NCI-H1105 treated with DMSO at 0.1 percent for 48 hours (cell line): ENCODE results near the gene MFSD2B.
"Not testable (repeated sequence)": the region's sequence is repeated elsewhere in the genome, so short reads cannot be mapped to it uniquely, and the experiment has no call there.

Experiments used
- DNase-seq: peaks from one replicate; lab custom pipeline; 2025; lab: John Stamatoyannopoulos, UW

Gene MFSD2B

GRCh38 chr2:24009680-24010476 lies at the start of gene MFSD2B:
MFSD2B (plus strand) TSS chr2:24010085; CDS start chr2:24010097, 12 bp downstream.
- no peak for DNase-seq

- no peak for DNase-seq
Observed at GRCh38 chr2:23967846-23968245, 42.0 kb upstream of the MFSD2B start.

- DNase-seq, result no peak
Observed at GRCh38 chr2:23976883-23977282, 33.0 kb upstream of the MFSD2B start.

GRCh38 chr2:23988371-23988770 lies 21.5 kb upstream of the MFSD2B start:
- DNase-seq, result peak; percentile 9

GRCh38 chr2:23992931-23993330 lies 17.0 kb upstream of the MFSD2B start:
- no peak for DNase-seq

GRCh38 chr2:23993736-23994269 lies 16.1 kb upstream of the MFSD2B start:
- no peak for DNase-seq

- DNase-seq, result no peak
Observed at GRCh38 chr2:23994567-23994966, 15.3 kb upstream of the MFSD2B start.

- no peak for DNase-seq
Observed at GRCh38 chr2:24007693-24008092, 2.2 kb upstream of the MFSD2B start.

GRCh38 chr2:24008672-24009366 lies 1.1 kb upstream of the MFSD2B start:
- DNase-seq, result no peak

- DNase-seq, result no peak
Observed at GRCh38 chr2:24009367-24009679, 562 bp upstream of the MFSD2B start.

GRCh38 chr2:24010477-24011249 lies 778 bp downstream of the MFSD2B start:
- DNase-seq, result no peak

GRCh38 chr2:24011250-24012104 lies 1.6 kb downstream of the MFSD2B start:
- no peak for DNase-seq

GRCh38 chr2:24012521-24013188 lies 2.8 kb downstream of the MFSD2B start:
- DNase-seq, result no peak

- DNase-seq, result not testable (repeated sequence)
Observed at GRCh38 chr2:24014902-24015301, 5.0 kb downstream of the MFSD2B start.

GRCh38 chr2:24015562-24016375 lies 5.9 kb downstream of the MFSD2B start:
- DNase-seq, result no peak

GRCh38 chr2:24016376-24016761 lies 6.5 kb downstream of the MFSD2B start:
- no peak for DNase-seq

GRCh38 chr2:24016853-24017703 lies 7.2 kb downstream of the MFSD2B start:
- no peak for DNase-seq

GRCh38 chr2:24017711-24018110 lies 7.8 kb downstream of the MFSD2B start:
- no peak for DNase-seq

- no peak for DNase-seq
Observed at GRCh38 chr2:24018241-24018640, 8.4 kb downstream of the MFSD2B start.
